GM19468 (cell line): ENCODE measurements around the gene ZNF629.

Experiments
- ATAC-seq: cut with Tn5 transposase; IDR thresholded peaks from one replicate; pipeline ENCODE4 v1.9.1; 2021; ENCODE audit warnings: mild to moderate bottlenecking, moderate library complexity, moderate number of reproducible peaks; ENCODE audit not compliant: unreplicated experiment; ENCODE audit errors: extremely low read depth

ZNF629 gene

GRCh38 chr16:30750876-30751465, 36.0 kb downstream of the ZNF629 start:
- no peak for ATAC-seq

DNA sequence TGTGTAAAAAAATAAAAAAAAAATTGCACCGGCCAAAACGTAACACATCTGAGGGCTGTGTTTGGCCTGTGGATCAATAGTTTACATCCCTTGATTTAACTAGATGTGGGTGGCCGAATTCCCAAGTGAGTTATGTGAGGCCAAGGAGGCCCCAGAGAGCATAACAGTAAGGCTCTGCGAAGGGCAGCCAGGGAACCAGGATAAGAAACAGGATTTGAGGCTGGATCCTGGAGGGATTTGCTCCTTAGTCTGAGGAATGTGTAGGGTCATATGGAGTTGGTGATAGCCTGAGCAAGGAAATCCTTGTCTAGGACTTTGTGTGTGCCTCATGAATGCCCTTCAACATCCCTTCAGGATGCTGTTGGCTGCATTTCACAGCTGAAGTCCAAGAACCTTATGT, 36.8 kb downstream of the ZNF629 start:
- ATAC-seq: no peak

- ATAC-seq: no peak
Observed at GRCh38 chr16:30748634-30749445, 38.2 kb downstream of the ZNF629 start.

DNA sequence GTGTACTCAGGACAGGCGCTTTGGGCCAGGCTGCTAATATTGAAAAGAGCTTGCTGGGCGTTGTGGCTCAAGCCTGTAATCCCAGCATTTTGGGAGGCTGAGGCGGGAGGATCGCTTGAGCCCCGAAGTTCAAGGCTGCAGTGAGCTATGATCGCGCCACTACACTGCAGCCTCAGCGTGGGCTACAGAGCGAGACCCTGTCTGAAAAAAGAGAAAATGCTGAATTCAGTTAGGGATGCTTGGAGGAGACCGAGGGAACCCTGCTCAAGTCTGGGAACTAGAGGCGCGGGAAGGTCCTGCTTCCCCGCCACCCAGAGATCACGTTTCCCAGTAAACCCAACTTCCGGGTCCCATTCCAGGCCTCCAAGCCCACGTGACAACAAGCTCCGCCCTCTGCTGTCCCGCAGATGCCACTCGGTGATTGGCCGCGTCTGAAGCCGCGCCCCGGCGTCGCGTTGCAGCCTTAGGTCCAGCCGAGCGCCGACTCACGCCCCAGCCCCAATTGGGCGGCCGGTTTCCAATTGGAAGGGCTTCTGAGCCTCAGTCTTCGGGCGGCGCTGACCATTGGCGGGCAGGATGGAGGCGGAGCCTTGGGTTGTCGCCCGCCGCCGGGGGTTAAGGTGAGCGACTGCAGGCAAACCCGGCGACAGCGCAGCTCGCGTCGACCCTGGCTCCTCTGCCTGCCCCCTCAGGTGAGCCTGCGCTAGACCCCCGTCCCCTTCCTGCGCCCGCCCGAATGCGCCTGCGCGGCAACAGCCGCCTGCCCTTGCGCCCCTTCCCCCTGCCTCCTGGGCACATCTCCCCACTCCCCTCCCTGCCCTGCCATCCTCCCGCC, 39.0 kb downstream of the ZNF629 start, which contains the start of gene PHKG2:
Gene PHKG2 (plus strand): TSS at position 627 of the 835 bp plus-strand sequence. CDS start 396 bp downstream, outside the sequence.
- peak; percentile 94 for ATAC-seq

- ATAC-seq: no peak
Observed at GRCh38 chr16:30747331-30747730, 39.7 kb downstream of the ZNF629 start.

GRCh38 chr16:30746638-30747175, 40.3 kb downstream of the ZNF629 start:
- ATAC-seq: no peak

DNA sequence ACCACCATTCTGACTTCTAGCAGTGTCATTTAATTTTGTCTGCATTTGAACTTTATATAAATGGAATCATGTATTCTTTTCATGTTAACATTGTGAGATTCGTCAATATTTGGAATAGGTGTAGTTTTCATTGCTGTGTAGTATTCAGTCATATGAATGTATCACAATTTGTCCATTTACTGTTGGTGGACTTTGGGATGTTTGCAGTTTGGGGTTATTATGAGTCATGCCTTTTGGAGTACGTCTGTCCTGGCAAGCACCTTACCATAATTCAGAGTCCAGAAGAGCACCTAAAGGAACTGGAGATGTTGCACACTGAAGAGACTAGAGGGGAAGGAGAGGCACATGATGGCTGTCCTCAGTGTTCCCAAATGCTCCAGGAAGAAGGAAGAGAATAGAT, 41.9 kb downstream of the ZNF629 start:
- no peak for ATAC-seq

- no peak for ATAC-seq
Observed at GRCh38 chr16:30744183-30744582, 42.8 kb downstream of the ZNF629 start.

DNA sequence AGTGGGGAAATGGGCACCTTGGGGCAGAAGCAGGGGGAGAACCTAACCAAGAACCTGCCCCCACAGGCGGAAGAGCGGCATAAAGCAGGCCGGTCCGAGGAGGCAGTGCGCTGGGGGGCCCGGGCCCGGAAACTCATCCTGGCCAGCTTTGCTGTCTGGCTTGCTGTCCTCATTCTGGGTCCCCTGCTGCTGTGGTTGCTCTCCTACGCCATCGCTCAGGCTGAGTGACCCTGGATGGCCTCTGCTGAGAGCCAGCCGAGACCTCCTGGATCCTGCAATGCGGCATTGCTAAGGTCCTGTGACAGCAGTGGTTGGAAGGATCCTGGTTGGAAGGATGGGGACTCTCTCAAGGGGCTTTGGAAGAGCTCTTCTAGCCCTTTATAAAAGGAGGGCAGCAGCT, 43.3 kb downstream of the ZNF629 start:
- ATAC-seq: no peak

DNA sequence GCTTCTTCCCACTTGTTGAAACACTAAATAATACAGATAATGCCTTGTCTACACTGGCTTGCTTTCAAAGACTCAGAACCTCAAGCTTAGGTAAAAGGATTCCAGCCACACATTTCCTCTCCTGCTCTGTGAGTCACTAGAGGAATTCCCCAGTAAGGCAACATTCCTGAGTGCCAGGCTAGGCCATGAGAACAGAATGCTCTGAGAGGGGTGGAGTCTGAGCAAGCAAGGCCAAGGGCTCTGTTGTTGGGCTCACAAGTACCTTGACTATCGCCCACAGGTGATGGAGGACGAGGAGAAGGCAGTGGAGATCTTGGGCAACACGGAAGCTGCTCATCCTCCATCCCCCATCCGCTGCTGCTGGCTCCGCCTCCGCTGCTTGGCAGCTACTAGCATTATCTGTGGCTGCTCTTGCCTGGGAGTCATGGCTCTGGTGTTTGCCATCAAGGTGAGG, 45.5 kb downstream of the ZNF629 start:
- no peak for ATAC-seq

- no peak for ATAC-seq
Observed at GRCh38 chr16:30740364-30741251, 46.4 kb downstream of the ZNF629 start.

DNA sequence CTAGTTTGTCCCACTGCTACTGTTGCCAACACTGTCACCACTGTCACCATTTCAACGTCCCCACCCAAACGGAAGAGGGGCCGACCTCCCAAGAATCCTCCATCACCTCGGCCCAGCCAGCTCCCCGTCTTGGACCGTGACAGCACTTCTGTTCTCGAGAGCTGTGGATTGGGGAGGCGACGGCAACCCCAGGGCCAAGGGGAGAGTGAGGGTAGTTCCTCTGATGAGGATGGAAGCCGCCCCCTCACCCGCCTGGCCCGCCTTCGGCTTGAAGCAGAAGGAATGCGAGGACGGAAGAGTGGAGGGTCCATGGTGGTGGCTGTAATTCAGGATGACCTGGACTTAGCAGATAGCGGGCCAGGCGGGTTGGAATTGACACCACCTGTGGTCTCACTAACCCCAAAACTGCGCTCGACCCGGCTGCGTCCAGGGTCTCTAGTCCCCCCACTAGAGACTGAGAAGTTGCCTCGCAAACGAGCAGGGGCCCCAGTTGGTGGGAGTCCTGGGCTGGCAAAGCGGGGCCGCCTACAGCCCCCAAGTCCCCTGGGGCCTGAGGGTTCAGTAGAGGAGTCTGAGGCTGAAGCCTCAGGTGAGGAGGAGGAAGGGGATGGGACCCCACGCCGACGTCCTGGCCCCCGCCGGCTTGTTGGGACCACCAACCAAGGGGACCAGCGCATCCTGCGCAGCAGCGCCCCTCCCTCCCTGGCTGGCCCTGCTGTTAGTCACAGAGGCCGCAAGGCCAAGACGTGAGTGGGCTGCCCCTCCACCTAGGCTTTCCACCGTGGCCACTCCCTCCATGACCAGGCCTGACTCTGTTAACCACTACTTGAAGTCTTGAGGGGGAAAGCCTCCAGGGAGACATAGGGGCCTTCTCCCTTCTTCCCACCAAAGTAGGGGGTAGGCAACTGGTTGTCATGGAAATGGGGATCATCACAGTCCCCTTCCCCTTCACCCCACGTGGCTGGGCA, 47.7 kb downstream of the ZNF629 start:
- no peak for ATAC-seq

DNA sequence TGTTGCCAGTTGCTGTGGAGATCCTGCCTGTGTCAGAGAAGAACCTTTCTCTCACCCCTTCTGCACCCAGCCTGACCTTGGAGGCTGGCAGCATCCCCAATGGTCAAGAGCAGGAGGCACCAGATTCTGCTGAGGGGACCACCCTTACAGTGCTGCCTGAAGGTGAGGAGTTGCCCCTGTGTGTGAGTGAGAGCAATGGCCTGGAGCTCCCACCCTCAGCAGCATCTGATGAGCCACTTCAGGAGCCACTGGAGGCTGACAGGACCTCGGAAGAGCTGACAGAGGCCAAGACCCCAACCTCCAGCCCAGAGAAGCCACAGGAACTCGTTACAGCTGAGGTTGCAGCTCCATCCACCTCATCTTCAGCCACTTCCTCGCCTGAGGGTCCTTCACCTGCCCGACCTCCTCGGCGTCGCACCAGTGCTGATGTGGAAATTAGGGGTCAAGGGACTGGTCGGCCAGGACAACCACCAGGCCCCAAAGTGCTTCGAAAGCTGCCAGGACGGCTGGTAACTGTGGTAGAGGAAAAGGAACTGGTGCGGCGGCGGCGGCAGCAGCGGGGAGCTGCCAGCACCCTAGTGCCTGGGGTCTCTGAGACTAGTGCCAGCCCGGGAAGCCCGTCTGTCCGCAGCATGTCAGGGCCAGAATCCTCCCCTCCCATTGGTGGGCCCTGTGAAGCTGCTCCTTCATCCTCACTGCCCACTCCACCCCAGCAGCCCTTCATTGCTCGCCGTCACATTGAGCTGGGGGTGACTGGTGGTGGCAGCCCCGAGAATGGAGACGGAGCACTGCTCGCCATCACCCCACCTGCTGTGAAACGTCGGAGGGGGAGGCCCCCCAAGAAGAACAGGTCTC, 49.0 kb downstream of the ZNF629 start:
- no peak for ATAC-seq

DNA sequence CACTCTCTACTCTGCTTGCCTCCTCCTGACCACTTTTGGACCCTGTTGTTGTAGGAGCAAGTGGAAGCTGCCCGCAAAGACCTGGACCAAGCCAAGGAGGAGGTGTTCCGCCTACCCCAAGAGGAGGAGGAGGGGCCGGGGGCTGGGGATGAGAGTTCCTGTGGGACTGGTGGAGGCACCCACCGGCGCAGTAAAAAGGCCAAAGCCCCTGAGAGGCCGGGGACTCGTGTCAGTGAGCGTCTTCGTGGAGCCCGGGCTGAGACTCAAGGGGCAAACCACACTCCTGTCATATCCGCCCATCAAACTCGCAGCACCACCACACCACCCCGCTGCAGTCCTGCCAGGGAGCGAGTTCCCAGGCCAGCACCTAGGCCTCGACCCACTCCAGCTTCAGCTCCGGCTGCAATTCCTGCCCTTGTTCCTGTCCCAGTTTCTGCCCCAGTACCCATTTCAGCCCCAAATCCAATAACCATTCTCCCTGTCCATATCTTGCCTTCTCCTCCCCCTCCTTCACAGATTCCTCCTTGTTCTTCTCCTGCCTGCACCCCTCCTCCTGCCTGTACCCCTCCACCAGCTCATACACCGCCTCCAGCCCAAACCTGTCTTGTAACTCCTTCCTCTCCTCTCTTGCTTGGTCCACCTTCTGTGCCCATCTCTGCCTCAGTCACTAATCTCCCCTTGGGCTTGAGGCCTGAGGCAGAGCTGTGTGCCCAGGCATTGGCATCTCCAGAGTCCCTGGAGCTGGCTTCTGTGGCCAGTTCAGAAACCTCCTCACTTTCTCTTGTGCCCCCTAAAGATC, 49.8 kb downstream of the ZNF629 start:
- ATAC-seq: no peak

DNA sequence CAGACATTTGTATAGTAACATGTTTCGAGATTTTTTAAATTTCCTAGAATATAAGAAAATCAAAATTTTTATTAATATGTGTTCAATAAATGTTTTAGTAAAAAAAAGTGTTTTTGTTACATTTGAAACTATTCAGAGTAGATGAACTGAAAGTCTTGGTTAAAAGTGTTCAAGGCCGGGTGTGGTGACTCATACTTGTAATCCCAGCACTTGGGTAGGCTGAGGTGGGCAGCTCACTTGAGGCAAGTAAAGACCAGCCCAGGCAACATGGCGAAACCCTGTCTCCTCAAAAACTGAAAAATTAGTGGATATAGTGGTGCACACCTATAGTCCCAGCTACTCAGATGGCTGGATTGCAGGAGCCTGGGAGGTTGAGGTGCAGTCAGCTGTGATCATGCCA, 55.6 kb downstream of the ZNF629 start:
- no peak for ATAC-seq

GRCh38 chr16:30728899-30729672, 57.9 kb downstream of the ZNF629 start:
- no peak for ATAC-seq
